Colonic mucosa (tissue), 4 donors: Measurements from ENCODE around the gene CDH11. TPM values are rescaled to one million over a fixed set of nuclear protein-coding genes. Genes with fewer than 3 reads are reported as not detected.

Source experiments
- DNase-seq: peaks from one replicate; pipeline ENCODE4 v3.0.0-alpha.2; 2020
- H3K27ac ChIP-seq: fragments of 200-600 bp; one replicate; pipeline ENCODE4 v1.8.0; 2021
- H3K27me3 ChIP-seq: fragments of 200-600 bp; one replicate; pipeline ENCODE4 v1.8.0; 2021
- H3K36me3 ChIP-seq: fragments of 200-600 bp; one replicate; pipeline ENCODE4 v1.8.0; 2021
- H3K4me1 ChIP-seq: fragments of 200-600 bp; one replicate; pipeline ENCODE4 v1.8.0; 2021; ENCODE audit warnings: mild to moderate bottlenecking
- H3K4me3 ChIP-seq: fragments of 200-600 bp; one replicate; pipeline ENCODE4 v1.8.0; 2021
- H3K9ac ChIP-seq, 2 donors: one replicate each; pipeline ENCODE4 v1.7.0; 2013; ENCODE audit warnings: control low read depth in 2 of 2, low read depth in 2 of 2, low read length in 2 of 2
- H3K9me3 ChIP-seq: fragments of 200-600 bp; one replicate; pipeline ENCODE4 v1.8.0; 2021
- intact Hi-C: fragments of 100-400 bp; cut with DNase I; formaldehyde crosslinking; loops from one replicate; pipeline ENCODE4 v1.14.1; 2022
- total RNA-seq, 2 donors: library from RNA; stranded (reverse); fragmentation: NEBNext Ultra II Directional in 1 of 2; extraction: Animal tissue kit (Norgen Biotek cat#: 25700) in 1 of 2; gene quantifications; one replicate each; pipeline ENCODE4 v1.2.1, GENCODE V29; 2021
- TF ChIP-seq, protein P1 (sequence below): fragments of 200-600 bp; IDR thresholded peaks from one replicate; pipeline ENCODE4 v1.8.0; 2022; ENCODE audit warnings: antibody characterized with exemption, mild to moderate bottlenecking
- donor health status: healthy.
- donor health status: DM: no; HTN: no; CAD: no.
- donor health status: DM: no; HTN: no; CAD: no.

CDH11 gene
- total RNA-seq, 2 donors from 2014 or later: 10.2 to 17.1 TPM

DNA sequence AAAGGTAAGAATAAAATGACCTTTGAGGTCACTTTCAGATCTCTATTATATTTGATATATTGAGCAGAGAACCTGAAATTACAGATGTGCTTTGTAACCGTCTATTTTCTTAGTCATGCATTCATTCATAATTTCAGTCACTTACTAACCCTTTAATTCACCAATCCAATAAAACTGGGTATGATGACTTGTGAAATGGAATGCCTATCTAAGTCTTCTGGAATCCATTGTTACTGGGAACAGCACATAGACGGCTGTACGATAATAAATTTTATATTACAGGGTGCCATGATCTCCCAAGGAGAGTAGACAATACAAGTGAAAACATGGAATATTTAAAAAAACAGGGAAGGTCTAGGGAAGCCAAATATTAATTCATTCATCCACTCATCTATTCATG, 22.9 kb downstream of the CDH11 start:
- Histone ChIP-seq H3K9ac (no peak overlapping the region), H3K9me3 (no peaks in the 10 kb centered on the region), H3K36me3 (no peaks in the 10 kb centered on the region), H3K4me1 (no peaks in the 10 kb centered on the region), H3K4me3 (no peak overlapping the region), H3K27ac (no peak overlapping the region), H3K27me3 (no peaks in the 10 kb centered on the region)
- no peak for DNase-seq
- TF ChIP-seq, protein P1, sequence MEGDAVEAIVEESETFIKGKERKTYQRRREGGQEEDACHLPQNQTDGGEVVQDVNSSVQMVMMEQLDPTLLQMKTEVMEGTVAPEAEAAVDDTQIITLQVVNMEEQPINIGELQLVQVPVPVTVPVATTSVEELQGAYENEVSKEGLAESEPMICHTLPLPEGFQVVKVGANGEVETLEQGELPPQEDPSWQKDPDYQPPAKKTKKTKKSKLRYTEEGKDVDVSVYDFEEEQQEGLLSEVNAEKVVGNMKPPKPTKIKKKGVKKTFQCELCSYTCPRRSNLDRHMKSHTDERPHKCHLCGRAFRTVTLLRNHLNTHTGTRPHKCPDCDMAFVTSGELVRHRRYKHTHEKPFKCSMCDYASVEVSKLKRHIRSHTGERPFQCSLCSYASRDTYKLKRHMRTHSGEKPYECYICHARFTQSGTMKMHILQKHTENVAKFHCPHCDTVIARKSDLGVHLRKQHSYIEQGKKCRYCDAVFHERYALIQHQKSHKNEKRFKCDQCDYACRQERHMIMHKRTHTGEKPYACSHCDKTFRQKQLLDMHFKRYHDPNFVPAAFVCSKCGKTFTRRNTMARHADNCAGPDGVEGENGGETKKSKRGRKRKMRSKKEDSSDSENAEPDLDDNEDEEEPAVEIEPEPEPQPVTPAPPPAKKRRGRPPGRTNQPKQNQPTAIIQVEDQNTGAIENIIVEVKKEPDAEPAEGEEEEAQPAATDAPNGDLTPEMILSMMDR: no peak
- intact Hi-C loops: no loop called here

DNA sequence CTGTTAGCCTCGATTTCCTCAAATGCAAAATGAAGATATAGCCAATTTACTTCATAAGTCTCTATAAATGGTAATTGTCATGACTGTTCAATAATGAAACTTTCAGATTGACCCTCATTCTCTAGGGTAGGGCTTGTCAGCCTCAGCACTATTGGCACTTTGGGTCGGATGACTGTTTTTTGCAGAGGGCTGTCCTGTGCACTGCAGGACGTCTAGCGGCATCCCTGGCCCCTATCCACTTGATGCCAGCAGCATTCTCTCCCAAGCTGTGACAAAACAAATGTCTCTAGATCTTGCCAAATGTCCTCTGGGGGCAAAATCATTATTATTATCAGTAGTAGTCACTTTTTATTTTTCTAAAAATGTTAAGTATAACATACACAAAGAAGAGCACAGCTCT, 24.6 kb downstream of the CDH11 start:
- DNase-seq: no peak
- Histone ChIP-seq H3K36me3 (no peaks in the 10 kb centered on the region), H3K9ac (no peak overlapping the region), H3K27ac (no peak overlapping the region), H3K9me3 (no peaks in the 10 kb centered on the region), H3K4me1 (no peaks in the 10 kb centered on the region), H3K27me3 (no peaks in the 10 kb centered on the region), H3K4me3 (no peak overlapping the region)
- intact Hi-C loops: no loop called here
- TF ChIP-seq, protein P1: no peak

DNA sequence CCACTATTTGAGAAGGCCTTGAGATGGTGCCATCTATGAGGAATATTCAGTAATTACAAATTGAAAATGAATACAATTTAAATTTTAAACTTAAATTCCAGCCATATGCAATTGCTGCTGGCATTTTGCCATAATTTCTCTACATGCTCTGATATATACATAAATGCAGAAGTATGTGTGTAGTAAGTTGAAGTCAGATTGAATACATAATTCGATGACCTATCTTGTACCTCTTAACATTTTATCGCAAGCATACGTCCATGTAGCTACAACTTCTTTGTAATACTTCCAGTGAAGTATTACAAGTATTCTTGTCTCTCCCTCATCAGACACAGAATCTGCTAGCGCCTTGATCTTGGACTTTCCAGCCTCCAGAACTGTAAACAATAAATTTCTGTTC, 26.0 kb downstream of the CDH11 start:
- H3K36me3 ChIP-seq: no peaks in the 10 kb centered on the region
- no peak overlapping the region for H3K27ac ChIP-seq
- no peaks in the 10 kb centered on the region for H3K27me3 ChIP-seq
- H3K4me1 ChIP-seq: no peaks in the 10 kb centered on the region
- no peaks in the 10 kb centered on the region for H3K9me3 ChIP-seq
- TF ChIP-seq, protein P1: no peak
- H3K9ac ChIP-seq: no peak overlapping the region
- no peak overlapping the region for H3K4me3 ChIP-seq
- intact Hi-C loops: no loop called here
- no peak for DNase-seq

DNA sequence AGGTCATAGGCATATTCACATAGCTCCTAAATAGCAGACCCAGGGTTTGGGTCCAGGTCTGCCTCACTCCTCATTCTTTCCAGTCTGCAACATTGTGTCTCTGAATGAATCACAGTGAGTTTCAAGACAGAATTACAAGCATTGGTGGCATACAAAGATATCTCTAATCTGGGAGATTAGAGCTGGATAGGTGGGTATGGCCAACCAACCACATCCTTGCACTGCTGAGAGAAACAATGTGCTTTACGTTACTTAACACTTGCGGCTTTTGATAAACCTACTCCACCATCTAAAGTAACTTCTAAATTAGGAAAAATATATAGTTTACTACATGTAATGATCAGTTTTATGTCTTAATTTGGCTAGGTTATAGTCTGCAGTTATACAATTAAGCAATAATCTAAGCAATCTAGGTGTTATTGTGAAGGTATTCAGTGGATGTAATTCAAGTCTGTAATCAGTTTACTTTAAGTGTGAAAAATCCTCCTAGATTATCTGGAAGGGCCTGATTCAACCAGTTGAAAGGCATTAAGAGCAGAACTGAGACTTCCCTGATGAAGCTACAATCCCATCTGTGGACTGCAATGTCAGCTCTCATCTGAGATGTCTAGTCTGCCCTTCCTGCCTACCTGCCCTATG, 26.7 kb downstream of the CDH11 start:
- no peak overlapping the region for H3K9ac ChIP-seq
- no peaks in the 10 kb centered on the region for H3K9me3 ChIP-seq
- no peak overlapping the region for H3K27ac ChIP-seq
- H3K4me1 ChIP-seq: no peaks in the 10 kb centered on the region
- H3K4me3 ChIP-seq: no peak overlapping the region
- no peaks in the 10 kb centered on the region for H3K27me3 ChIP-seq
- TF ChIP-seq, protein P1: no peak
- intact Hi-C loops: no loop called here
- DNase-seq: no peak
- H3K36me3 ChIP-seq: no peaks in the 10 kb centered on the region

DNA sequence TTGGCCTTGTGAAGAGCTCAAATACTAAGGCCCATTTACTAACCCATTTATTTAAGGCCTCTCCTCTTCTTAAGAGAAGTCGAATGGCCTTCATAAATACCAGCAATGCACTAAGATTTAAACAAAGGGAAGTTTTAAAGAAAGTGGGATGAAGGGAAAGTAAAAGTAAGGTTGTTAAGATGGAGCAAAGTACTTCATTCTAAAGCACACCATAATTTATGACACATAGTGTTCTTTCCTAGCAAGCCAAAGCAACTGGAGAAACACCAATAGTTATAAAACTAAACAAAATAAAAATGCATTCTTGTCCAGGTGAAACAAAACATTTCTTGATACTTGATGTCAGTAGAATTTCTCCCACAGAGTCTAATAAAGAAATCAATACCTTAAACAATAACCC, 27.9 kb downstream of the CDH11 start:
- H3K9me3 ChIP-seq: no peaks in the 10 kb centered on the region
- H3K9ac ChIP-seq: no peak overlapping the region
- H3K4me1 ChIP-seq: no peaks in the 10 kb centered on the region
- TF ChIP-seq, protein P1: no peak
- no peaks in the 10 kb centered on the region for H3K27me3 ChIP-seq
- H3K27ac ChIP-seq: no peak overlapping the region
- no peak for DNase-seq
- H3K4me3 ChIP-seq: no peak overlapping the region
- H3K36me3 ChIP-seq: no peaks in the 10 kb centered on the region
- intact Hi-C loops: no loop called here
